HepG2 (cell line): ENCODE measurements around the gene MYO5B. TPM values are rescaled to one million over a fixed set of nuclear protein-coding genes. Genes with fewer than 3 reads are reported as not detected.

Source experiments
- ATAC-seq: fragments of 200-7000 bp; cut with Tn5 transposase; 3 replicates; pipeline ENCODE4 v1.9.1; 2020; ENCODE audit warnings: mild to moderate bottlenecking, moderate library complexity
- BruUV-seq: library from RNA; stranded (reverse); fragments of 400-500 nt; replicated peaks from 2 replicates; lab custom pipeline; 2021; lab: Mats Ljungman, UMichigan
- CTCF ChIA-PET: fragments of 300-600 bp; formaldehyde crosslinking; extraction: SDS; loops from one replicate; lab custom pipeline; 2021; ENCODE audit warnings: low total read pairs, inconsistent platforms, low intra/inter-chr PET ratio; lab: Yijun Ruan, JAX
- POLR2A ChIA-PET: fragments of 350-600 bp; sonication (Branson Sonifier 250); formaldehyde crosslinking; loops from one replicate; lab custom pipeline; 2020; ENCODE audit warnings: antibody characterized with exemption, inconsistent platforms; lab: Yijun Ruan, JAX
- DNase-seq: peaks from one replicate; pipeline ENCODE4 v3.0.0-alpha.2; 2015; ENCODE audit warnings: low spot score
- FAIRE-seq: peaks from 3 replicates; lab custom pipeline; 2011; peaks lifted over from hg19 to GRCh38; lab: Jason Lieb, UNC
- H2AFZ ChIP-seq: one replicate; pipeline ENCODE4 v1.6.1; 2011; ENCODE audit warnings: low read length, inconsistent platforms
- H3K27ac ChIP-seq: fragments of 300-600 bp; 3 replicates; pipeline ENCODE4 v1.8.0; 2011; ENCODE audit warnings: mixed run types, mild to moderate bottlenecking, mixed read lengths, low read length, inconsistent platforms; ENCODE audit not compliant: insufficient read depth; ENCODE audit errors: extremely low read length
- H3K27me3 ChIP-seq, 2 experiments: fragments of 200-600 bp in 1 of 2; 2 replicates in 1 of 2; 3 replicates in 1 of 2; pipeline versions ENCODE4 v1.6.0 to v1.8.0; 2011; ENCODE audit warnings: low read length in 2 of 2, mild to moderate bottlenecking in 2 of 2, moderate library complexity in 2 of 2, inconsistent platforms in 1 of 2; ENCODE audit not compliant: insufficient read depth in 2 of 2, control insufficient read depth in 1 of 2
- H3K36me3 ChIP-seq, 2 experiments: fragments of 200-600 bp in 1 of 2; replicated peaks in 1 of 2; 2 replicates in 1 of 2; 3 replicates in 1 of 2; pipeline versions ENCODE4 v1.5.1 to v1.8.0; 2011; ENCODE audit warnings: low read length in 2 of 2, inconsistent platforms in 1 of 2; ENCODE audit not compliant: insufficient read depth in 2 of 2, control insufficient read depth in 1 of 2
- H3K4me1 ChIP-seq: 2 replicates; pipeline ENCODE4 v1.5.1; 2012; ENCODE audit warnings: low read length, inconsistent platforms; ENCODE audit not compliant: insufficient read depth
- H3K4me2 ChIP-seq: 2 replicates; pipeline ENCODE4 v1.6.0; 2011; ENCODE audit warnings: low read depth, low read length, inconsistent platforms
- H3K4me3 ChIP-seq, 3 experiments: fragments of 200-600 bp in 1 of 3; sonication (generic), shearing (Covaris generic) in 1 of 3; replicated peaks in 1 of 3; 2 replicates each; pipeline ENCODE4 v1.5.1; 2011 to 2016; ENCODE audit warnings: low read length in 3 of 3, inconsistent platforms in 2 of 3, low read depth in 2 of 3, mild to moderate bottlenecking in 2 of 3, control low read depth in 1 of 3, mixed read lengths in 1 of 3; ENCODE audit not compliant: insufficient read depth in 1 of 3
- H3K79me2 ChIP-seq: one replicate; pipeline ENCODE4 v1.6.1; 2011; ENCODE audit warnings: low read length, inconsistent platforms; ENCODE audit not compliant: insufficient read depth
- H3K9ac ChIP-seq: 2 replicates; pipeline ENCODE4 v1.6.0; 2011; ENCODE audit warnings: mild to moderate bottlenecking, low read depth, low read length, inconsistent platforms; ENCODE audit not compliant: insufficient read depth
- H3K9me3 ChIP-seq: 2 replicates; pipeline ENCODE4 v1.5.1; 2012; ENCODE audit warnings: mild to moderate bottlenecking, low read length
- H4K20me1 ChIP-seq: 2 replicates; pipeline ENCODE4 v1.6.0; 2011; ENCODE audit warnings: inconsistent platforms, mild to moderate bottlenecking, low read length, moderate library complexity; ENCODE audit not compliant: insufficient read depth
- ATF7 ChIP-seq, 2 experiments: fragments of 450-650 bp in 1 of 2; sonication (generic) in 1 of 2; formaldehyde crosslinking in 1 of 2; IDR thresholded peaks; 2 replicates each; pipeline versions ENCODE4 v1.4.0 to v1.6.1; 2016 to 2020; ENCODE audit warnings: antibody characterized with exemption in 1 of 2, mild to moderate bottlenecking in 1 of 2, missing genetic modification reagents in 1 of 2
- HNRNPH1 ChIP-seq: fragments of 200-400 bp; formaldehyde crosslinking; optimal IDR thresholded peaks from 2 replicates; pipeline ENCODE3; 2017; ENCODE audit warnings: mild to moderate bottlenecking, low read depth, low read length
- KLF12 ChIP-seq: sonication (generic); formaldehyde crosslinking; IDR thresholded peaks from 2 replicates; pipeline ENCODE4 v1.4.0; 2020; ENCODE audit warnings: missing genetic modification reagents, borderline replicate concordance
- REPIN1 ChIP-seq: sonication (generic); formaldehyde crosslinking; IDR thresholded peaks from 2 replicates; pipeline ENCODE4 v1.8.0; 2022; ENCODE audit warnings: missing genetic modification reagents, low read depth, mild to moderate bottlenecking, borderline replicate concordance
- ZBTB7B ChIP-seq: sonication (generic); formaldehyde crosslinking; IDR thresholded peaks from 2 replicates; pipeline ENCODE4 v1.4.0; 2020; ENCODE audit warnings: missing genetic modification reagents
- ZNF251 ChIP-seq: sonication (generic); formaldehyde crosslinking; IDR thresholded peaks from 2 replicates; pipeline ENCODE4 v1.9.0; 2021; ENCODE audit warnings: mild to moderate bottlenecking, missing genetic modification reagents
- WGBS: methylation state at CpG from one replicate; pipeline ENCODE4 v1.1.6; 2017; ENCODE audit warnings: low lambda C conversion rate; 5-methylcytosine and 5-hydroxymethylcytosine counted together
- in situ Hi-C: cut with HindIII; loops from 2 replicates; pipeline ENCODE4 v1.10.0; 2017; ENCODE audit warnings: low pct_unique_long_range_greater_than_20kb; ENCODE audit not compliant: extremely low pct_ligation_motif_present
- intact Hi-C: fragments of 100-400 bp; cut with micrococcal nuclease; formaldehyde crosslinking; loops from one replicate; pipeline ENCODE4 v1.10.0; 2022; ENCODE audit not compliant: unreplicated experiment
- polyA plus RNA-seq, 8 experiments: library from polyadenylated mRNA; depleted of rRNA in 3 of 8; stranded (reverse) in 7 of 8; unstranded in 1 of 8; fragments of >200 nt; fragmentation: Illumina TruSeq in 4 of 8; extraction: Trizol in 4 of 8; gene quantifications; 2 replicates each; pipeline versions ENCODE4 v1.2.1 to v1.2.3, GENCODE V29; 2011 to 2016; ENCODE audit warnings: low read depth in 4 of 8, missing spikeins in 1 of 8, mixed read lengths in 1 of 8; ENCODE audit not compliant: insufficient read depth in 1 of 8
- total RNA-seq, 5 experiments: library from RNA; depleted of rRNA; stranded (reverse); fragments of >200 nt; fragmentation: Illumina TruSeq; extraction: Trizol; gene quantifications; 2 replicates each; pipeline ENCODE4 v1.2.3, GENCODE V29; 2016; ENCODE audit warnings: low read depth in 1 of 5
- TF ChIP-seq, protein P1 (sequence below): sonication (generic); formaldehyde crosslinking; IDR thresholded peaks from 2 replicates; pipeline ENCODE4 v1.9.0; 2022; ENCODE audit warnings: missing genetic modification reagents, mild to moderate bottlenecking, borderline replicate concordance
- TF ChIP-seq, protein P2 (sequence below): sonication (generic); formaldehyde crosslinking; IDR thresholded peaks from 2 replicates; pipeline ENCODE4 v1.4.0; 2020; ENCODE audit warnings: missing genetic modification reagents
- TF ChIP-seq, protein P3 (sequence below), 2 experiments: fragments of 450-650 bp in 1 of 2; sonication (generic) in 1 of 2; formaldehyde crosslinking in 1 of 2; IDR thresholded peaks; 2 replicates each; pipeline versions ENCODE4 v1.6.1 to v1.8.0; 2016 to 2022; ENCODE audit warnings: antibody characterized with exemption in 1 of 2, mild to moderate bottlenecking in 1 of 2, missing genetic modification reagents in 1 of 2

MYO5B gene
- total and polyA plus RNA-seq, 2 of the 13 experiments (the other 11 are each of a cell fraction or from before 2014, with no cell fraction given) = 13.1 to 24.0 TPM

DNA sequence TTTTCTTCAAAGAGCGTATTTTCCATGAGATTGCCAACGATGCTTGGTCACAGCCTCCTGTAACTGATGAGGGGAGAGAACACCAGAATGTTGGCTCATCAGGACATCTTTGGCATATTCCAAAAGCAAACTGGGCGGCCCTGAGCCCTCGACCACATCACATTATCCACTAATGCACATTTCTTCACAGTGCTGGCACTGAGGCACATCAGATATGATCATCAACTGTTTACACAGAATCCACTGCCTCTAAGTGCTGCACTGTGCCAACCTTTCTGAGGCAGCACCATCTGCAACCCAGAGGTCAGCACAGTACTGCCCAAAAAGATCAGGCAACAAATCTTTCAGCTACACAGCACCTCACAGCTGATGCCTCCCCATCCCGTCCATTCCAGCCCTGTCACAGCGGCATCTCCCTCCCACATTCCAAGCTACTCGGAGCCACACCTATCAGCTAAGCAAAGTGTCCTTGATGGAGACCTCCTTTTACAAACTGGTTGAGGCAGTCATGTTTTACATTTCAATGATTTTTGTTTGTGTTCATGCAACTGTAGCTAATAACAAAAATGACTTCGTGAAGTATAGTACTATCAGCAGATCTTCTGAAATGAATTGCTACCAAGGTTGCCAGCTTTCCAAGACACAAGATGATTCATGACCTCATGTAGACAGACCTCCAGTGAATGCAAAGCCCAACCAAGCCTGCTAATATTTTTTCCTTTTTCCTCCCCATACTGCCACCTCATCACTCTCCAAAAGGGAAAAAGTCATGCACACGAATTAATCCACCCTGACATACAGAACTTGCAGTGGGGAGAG lies 32.3 kb downstream of the MYO5B start:
- no peaks in the 10 kb centered on the region for H4K20me1 ChIP-seq
- ChIA-PET POLR2A (no interaction called here), CTCF (no interaction called here)
- no peaks in the 10 kb centered on the region for H3K27me3 ChIP-seq
- no peak for DNase-seq
- H3K4me1 ChIP-seq = peaks cover 28% of the 10 kb centered on the region
- intact Hi-C loops (no loop called here), in situ Hi-C loops (no loop called here)
- H3K79me2 ChIP-seq = peaks cover 3% of the 10 kb centered on the region
- no peak overlapping the region for H3K27ac ChIP-seq
- H3K4me3 ChIP-seq = no peak overlapping the region
- H2AFZ ChIP-seq = no peak overlapping the region
- no peak overlapping the region for H3K9ac ChIP-seq
- 82% methylated on average over 9 of the region's 9 CpGs for WGBS
- no peaks in the 10 kb centered on the region for H3K36me3 ChIP-seq
- BruUV-seq = no TSS peak
- ATAC-seq = no peak
- no peak overlapping the region for H3K4me2 ChIP-seq
- H3K9me3 ChIP-seq = no peaks in the 10 kb centered on the region
- FAIRE-seq = no peak
- TF ChIP-seq REPIN1 (no peak), HNRNPH1 (no peak), ZNF251 (no peak), KLF12 (no peak), ATF7 (IDR thresholded peaks at IDR 0.05) (no peak), ATF7 (CRISPR knock-in tag; IDR thresholded peaks at IDR 0.05) (no peak), ZBTB7B (CRISPR knock-in tag) (no peak)
- TF ChIP-seq, protein P1, sequence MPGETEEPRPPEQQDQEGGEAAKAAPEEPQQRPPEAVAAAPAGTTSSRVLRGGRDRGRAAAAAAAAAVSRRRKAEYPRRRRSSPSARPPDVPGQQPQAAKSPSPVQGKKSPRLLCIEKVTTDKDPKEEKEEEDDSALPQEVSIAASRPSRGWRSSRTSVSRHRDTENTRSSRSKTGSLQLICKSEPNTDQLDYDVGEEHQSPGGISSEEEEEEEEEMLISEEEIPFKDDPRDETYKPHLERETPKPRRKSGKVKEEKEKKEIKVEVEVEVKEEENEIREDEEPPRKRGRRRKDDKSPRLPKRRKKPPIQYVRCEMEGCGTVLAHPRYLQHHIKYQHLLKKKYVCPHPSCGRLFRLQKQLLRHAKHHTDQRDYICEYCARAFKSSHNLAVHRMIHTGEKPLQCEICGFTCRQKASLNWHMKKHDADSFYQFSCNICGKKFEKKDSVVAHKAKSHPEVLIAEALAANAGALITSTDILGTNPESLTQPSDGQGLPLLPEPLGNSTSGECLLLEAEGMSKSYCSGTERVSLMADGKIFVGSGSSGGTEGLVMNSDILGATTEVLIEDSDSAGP = no peak
- TF ChIP-seq, protein P2, sequence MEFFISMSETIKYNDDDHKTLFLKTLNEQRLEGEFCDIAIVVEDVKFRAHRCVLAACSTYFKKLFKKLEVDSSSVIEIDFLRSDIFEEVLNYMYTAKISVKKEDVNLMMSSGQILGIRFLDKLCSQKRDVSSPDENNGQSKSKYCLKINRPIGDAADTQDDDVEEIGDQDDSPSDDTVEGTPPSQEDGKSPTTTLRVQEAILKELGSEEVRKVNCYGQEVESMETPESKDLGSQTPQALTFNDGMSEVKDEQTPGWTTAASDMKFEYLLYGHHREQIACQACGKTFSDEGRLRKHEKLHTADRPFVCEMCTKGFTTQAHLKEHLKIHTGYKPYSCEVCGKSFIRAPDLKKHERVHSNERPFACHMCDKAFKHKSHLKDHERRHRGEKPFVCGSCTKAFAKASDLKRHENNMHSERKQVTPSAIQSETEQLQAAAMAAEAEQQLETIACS (CRISPR knock-in tag) = no peak
- TF ChIP-seq, protein P3, sequence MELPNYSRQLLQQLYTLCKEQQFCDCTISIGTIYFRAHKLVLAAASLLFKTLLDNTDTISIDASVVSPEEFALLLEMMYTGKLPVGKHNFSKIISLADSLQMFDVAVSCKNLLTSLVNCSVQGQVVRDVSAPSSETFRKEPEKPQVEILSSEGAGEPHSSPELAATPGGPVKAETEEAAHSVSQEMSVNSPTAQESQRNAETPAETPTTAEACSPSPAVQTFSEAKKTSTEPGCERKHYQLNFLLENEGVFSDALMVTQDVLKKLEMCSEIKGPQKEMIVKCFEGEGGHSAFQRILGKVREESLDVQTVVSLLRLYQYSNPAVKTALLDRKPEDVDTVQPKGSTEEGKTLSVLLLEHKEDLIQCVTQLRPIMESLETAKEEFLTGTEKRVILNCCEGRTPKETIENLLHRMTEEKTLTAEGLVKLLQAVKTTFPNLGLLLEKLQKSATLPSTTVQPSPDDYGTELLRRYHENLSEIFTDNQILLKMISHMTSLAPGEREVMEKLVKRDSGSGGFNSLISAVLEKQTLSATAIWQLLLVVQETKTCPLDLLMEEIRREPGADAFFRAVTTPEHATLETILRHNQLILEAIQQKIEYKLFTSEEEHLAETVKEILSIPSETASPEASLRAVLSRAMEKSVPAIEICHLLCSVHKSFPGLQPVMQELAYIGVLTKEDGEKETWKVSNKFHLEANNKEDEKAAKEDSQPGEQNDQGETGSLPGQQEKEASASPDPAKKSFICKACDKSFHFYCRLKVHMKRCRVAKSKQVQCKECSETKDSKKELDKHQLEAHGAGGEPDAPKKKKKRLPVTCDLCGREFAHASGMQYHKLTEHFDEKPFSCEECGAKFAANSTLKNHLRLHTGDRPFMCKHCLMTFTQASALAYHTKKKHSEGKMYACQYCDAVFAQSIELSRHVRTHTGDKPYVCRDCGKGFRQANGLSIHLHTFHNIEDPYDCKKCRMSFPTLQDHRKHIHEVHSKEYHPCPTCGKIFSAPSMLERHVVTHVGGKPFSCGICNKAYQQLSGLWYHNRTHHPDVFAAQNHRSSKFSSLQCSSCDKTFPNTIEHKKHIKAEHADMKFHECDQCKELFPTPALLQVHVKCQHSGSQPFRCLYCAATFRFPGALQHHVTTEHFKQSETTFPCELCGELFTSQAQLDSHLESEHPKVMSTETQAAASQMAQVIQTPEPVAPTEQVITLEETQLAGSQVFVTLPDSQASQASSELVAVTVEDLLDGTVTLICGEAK (IDR thresholded peaks at IDR 0.05) = no peak
- TF ChIP-seq, protein P3 (CRISPR knock-in tag; IDR thresholded peaks at IDR 0.05) = no peak
